ENCODE results near the gene RIBC1. TPM values are rescaled to one million over a fixed set of nuclear protein-coding genes. Genes with fewer than 3 reads are reported as not detected.

Gene RIBC1
- total and polyA plus RNA-seq, 9 of the 15 experiments (the other 6 are each of a cell fraction or from before 2014, with no cell fraction given): 0.07 to 0.51 (median 0.44) TPM

- TF ChIP-seq ZMIZ1 (IDR thresholded peaks at IDR 0.05; ENCODE audit: low read depth in 2 of 2, low read length in 2 of 2) (0 out of 4 replicates have a peak, but pooled peaks of 1 of the 2 experiments have one; percentile 14), RBM22 (IDR thresholded peaks at IDR 0.05; ENCODE audit: low read depth, low read length, poor library complexity, severe bottlenecking) (peak; percentile 90), MED1 (CRISPR knock-in tag; IDR thresholded peaks at IDR 0.05; ENCODE audit: borderline replicate concordance) (no peak), JUND (IDR thresholded peaks at IDR 0.05; ENCODE audit: borderline replicate concordance, low read depth, low read length) (peak; percentile 74; the same call in 1 of the 2 replicates), JUND (tag; IDR thresholded peaks at IDR 0.05; ENCODE audit: borderline replicate concordance, low read depth, low read length) (no peak), HOXB6 (CRISPR knock-in tag; IDR thresholded peaks at IDR 0.05; ENCODE audit: borderline replicate concordance) (no peak), FOXJ3 (CRISPR knock-in tag; IDR thresholded peaks at IDR 0.05) (peak; percentile 65), E2F6 (IDR thresholded peaks at IDR 0.05; ENCODE audit: borderline replicate concordance in 1 of 2, extremely low read depth in 1 of 2, insufficient read depth in 1 of 2, insufficient read length in 1 of 2, low read depth in 1 of 2, low read length in 1 of 2, poor library complexity in 1 of 2, severe bottlenecking in 1 of 2) (peak; percentile 86 to 90), KAT7 (CRISPR knock-in tag; IDR thresholded peaks at IDR 0.05; ENCODE audit: borderline replicate concordance) (peak; percentile 79; the same call in 1 of the 2 replicates), ESRRB (CRISPR knock-in tag; IDR thresholded peaks at IDR 0.05; ENCODE audit: borderline replicate concordance) (no peak), ZZZ3 (IDR thresholded peaks at IDR 0.05) (peak; percentile 94), NONO (IDR thresholded peaks at IDR 0.05; ENCODE audit: low read depth in 2 of 2, low read length in 1 of 2) (peak; percentile 47 to 97; a peak in 3 of 4 replicates), POLR2AphosphoS5 (IDR thresholded peaks at IDR 0.05; ENCODE audit: control insufficient read depth, insufficient read depth, low read depth, low read length) (peak; percentile 83), PCBP1 (IDR thresholded peaks at IDR 0.05; ENCODE audit: low read depth, low read length, poor library complexity, severe bottlenecking) (peak; percentile 46), MAX (CRISPR knock-in tag; IDR thresholded peaks at IDR 0.05) (peak; percentile 61), DMBX1 (CRISPR knock-in tag; IDR thresholded peaks at IDR 0.05; ENCODE audit: borderline replicate concordance) (peak; percentile 27; the same call in 1 of the 2 replicates), ZNF75A (CRISPR knock-in tag; IDR thresholded peaks at IDR 0.05) (0 out of 2 replicates have a peak, but pooled peaks have one; percentile 27), FOSL1 (tag; conservative IDR thresholded peaks at IDR 0.05) (no peak)
- TF ChIP-seq, protein P1, sequence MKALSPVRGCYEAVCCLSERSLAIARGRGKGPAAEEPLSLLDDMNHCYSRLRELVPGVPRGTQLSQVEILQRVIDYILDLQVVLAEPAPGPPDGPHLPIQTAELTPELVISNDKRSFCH (CRISPR knock-in tag; IDR thresholded peaks at IDR 0.05): no peak
- TF ChIP-seq, protein P1 (tag; IDR thresholded peaks at IDR 0.05): 0 out of 2 replicates have a peak, but pooled peaks have one; percentile 29
Observed at GRCh38 chrX:53422086-53422860, 400 bp upstream of the RIBC1 start, which contains the start of gene SMC1A (continued).
